Measurements from ENCODE around the gene ZCWPW1.

ZCWPW1 gene, protein sequence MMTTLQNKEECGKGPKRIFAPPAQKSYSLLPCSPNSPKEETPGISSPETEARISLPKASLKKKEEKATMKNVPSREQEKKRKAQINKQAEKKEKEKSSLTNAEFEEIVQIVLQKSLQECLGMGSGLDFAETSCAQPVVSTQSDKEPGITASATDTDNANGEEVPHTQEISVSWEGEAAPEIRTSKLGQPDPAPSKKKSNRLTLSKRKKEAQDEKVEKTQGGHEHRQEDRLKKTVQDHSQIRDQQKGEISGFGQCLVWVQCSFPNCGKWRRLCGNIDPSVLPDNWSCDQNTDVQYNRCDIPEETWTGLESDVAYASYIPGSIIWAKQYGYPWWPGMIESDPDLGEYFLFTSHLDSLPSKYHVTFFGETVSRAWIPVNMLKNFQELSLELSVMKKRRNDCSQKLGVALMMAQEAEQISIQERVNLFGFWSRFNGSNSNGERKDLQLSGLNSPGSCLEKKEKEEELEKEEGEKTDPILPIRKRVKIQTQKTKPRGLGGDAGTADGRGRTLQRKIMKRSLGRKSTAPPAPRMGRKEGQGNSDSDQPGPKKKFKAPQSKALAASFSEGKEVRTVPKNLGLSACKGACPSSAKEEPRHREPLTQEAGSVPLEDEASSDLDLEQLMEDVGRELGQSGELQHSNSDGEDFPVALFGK

GRCh38 chr7:100428199-100428966 is at the start of gene ZCWPW1:
ZCWPW1 (minus strand) TSS chr7:100428703; CDS start chr7:100420649, 8,054 bp downstream.
- H3K9me3 Mint-ChIP-seq, result peaks cover 7% of the 10 kb centered on the region
- H3K4me1 Mint-ChIP-seq, result peaks cover 31% of the 10 kb centered on the region
- TF ChIP-seq, protein P1, sequence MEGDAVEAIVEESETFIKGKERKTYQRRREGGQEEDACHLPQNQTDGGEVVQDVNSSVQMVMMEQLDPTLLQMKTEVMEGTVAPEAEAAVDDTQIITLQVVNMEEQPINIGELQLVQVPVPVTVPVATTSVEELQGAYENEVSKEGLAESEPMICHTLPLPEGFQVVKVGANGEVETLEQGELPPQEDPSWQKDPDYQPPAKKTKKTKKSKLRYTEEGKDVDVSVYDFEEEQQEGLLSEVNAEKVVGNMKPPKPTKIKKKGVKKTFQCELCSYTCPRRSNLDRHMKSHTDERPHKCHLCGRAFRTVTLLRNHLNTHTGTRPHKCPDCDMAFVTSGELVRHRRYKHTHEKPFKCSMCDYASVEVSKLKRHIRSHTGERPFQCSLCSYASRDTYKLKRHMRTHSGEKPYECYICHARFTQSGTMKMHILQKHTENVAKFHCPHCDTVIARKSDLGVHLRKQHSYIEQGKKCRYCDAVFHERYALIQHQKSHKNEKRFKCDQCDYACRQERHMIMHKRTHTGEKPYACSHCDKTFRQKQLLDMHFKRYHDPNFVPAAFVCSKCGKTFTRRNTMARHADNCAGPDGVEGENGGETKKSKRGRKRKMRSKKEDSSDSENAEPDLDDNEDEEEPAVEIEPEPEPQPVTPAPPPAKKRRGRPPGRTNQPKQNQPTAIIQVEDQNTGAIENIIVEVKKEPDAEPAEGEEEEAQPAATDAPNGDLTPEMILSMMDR (IDR thresholded peaks at IDR 0.05), result no peak
- H3K4me3 Mint-ChIP-seq, result peak within 1 kb of the TSS; percentile 93
- H3K27ac Mint-ChIP-seq, result peak within 1 kb of the TSS; percentile 100
- H3K36me3 Mint-ChIP-seq (ENCODE audit: low read depth), result peaks cover 21% of the 10 kb centered on the region
- H3K27me3 Mint-ChIP-seq (ENCODE audit: low read depth, poor library complexity), result peaks cover 16% of the 10 kb centered on the region
- peak; percentile 92 for DNase-seq

DNA sequence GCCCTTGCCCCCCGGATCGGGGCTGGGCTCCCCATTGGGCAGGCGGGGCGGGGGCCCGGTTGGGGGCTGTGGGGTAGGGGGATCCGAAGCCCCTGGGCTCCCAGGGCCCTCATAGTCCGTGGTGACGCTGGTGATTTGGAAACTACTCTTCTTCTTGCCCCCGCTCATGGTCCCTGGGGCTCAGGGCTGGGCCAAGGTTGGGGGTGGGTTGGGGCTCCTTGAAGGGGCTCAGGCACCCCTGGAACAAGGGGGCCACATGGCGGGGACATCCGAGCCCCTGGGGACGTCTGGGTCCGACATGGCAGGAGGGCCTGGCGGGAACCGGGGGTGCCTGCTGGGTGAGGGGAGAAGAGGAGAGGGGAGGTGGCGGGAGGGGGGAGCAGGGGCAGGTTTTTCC is 49.4 kb upstream of the ZCWPW1 start:
- Mint-ChIP-seq H3K27me3 (ENCODE audit: low read depth, poor library complexity) (peaks cover 9% of the 10 kb centered on the region), H3K9me3 (no peaks in the 10 kb centered on the region), H3K36me3 (ENCODE audit: low read depth) (peaks cover 4% of the 10 kb centered on the region), H3K27ac (peak overlapping the region; percentile 96), H3K4me3 (peak overlapping the region; percentile 98), H3K4me1 (peaks cover 60% of the 10 kb centered on the region)
- DNase-seq, result peak; percentile 34
- TF ChIP-seq, protein P1 (IDR thresholded peaks at IDR 0.05), result no peak

GRCh38 chr7:100476903-100477870 is 48.7 kb upstream of the ZCWPW1 start:
- peak overlapping the region; percentile 98 for H3K4me3 Mint-ChIP-seq
- H3K27me3 Mint-ChIP-seq (ENCODE audit: low read depth, poor library complexity), result peaks cover 9% of the 10 kb centered on the region
- H3K4me1 Mint-ChIP-seq, result peaks cover 56% of the 10 kb centered on the region
- H3K27ac Mint-ChIP-seq, result peak overlapping the region; percentile 41
- no peak for DNase-seq
- H3K9me3 Mint-ChIP-seq, result no peaks in the 10 kb centered on the region
- peaks cover 4% of the 10 kb centered on the region for H3K36me3 Mint-ChIP-seq (ENCODE audit: low read depth)
- TF ChIP-seq, protein P1 (IDR thresholded peaks at IDR 0.05), result no peak

GRCh38 chr7:100476101-100476780 is 47.7 kb upstream of the ZCWPW1 start:
- Mint-ChIP-seq H3K36me3 (ENCODE audit: low read depth) (peaks cover 8% of the 10 kb centered on the region), H3K9me3 (no peaks in the 10 kb centered on the region), H3K27me3 (ENCODE audit: low read depth, poor library complexity) (peaks cover 9% of the 10 kb centered on the region), H3K27ac (peak overlapping the region; percentile 93), H3K4me3 (peak overlapping the region; percentile 98), H3K4me1 (peaks cover 47% of the 10 kb centered on the region)
- no peak for DNase-seq
- TF ChIP-seq, protein P1 (IDR thresholded peaks at IDR 0.05), result no peak

DNA sequence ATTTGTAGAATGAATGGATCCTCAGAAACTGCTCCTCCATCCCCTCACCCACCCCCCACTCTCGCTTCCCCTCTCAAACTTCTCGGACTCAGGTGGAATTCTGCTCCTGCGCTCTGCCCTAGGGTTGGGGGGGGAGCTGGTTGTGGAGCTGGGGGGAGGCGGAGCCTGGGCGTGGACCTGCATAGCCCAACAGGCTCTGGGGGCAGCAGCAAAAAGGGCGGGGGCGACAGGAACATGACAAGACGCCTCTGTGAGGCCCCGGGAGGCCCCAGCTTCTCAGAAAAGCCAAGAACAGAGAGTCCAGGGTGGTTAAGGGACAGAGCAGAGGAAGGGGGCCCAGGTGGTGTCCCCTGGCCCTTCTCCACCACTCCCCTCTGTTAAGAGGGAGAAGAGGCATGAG is 47.0 kb upstream of the ZCWPW1 start:
- Mint-ChIP-seq H3K4me1 (peaks cover 41% of the 10 kb centered on the region), H3K36me3 (ENCODE audit: low read depth) (peaks cover 8% of the 10 kb centered on the region), H3K27ac (peak overlapping the region; percentile 93), H3K9me3 (no peaks in the 10 kb centered on the region), H3K4me3 (peak overlapping the region; percentile 98), H3K27me3 (ENCODE audit: low read depth, poor library complexity) (peaks cover 6% of the 10 kb centered on the region)
- DNase-seq, result peak; percentile 47
- TF ChIP-seq, protein P1 (IDR thresholded peaks at IDR 0.05), result no peak
